ENCODE data around the gene GABRG3.

Gene GABRG3

DNA sequence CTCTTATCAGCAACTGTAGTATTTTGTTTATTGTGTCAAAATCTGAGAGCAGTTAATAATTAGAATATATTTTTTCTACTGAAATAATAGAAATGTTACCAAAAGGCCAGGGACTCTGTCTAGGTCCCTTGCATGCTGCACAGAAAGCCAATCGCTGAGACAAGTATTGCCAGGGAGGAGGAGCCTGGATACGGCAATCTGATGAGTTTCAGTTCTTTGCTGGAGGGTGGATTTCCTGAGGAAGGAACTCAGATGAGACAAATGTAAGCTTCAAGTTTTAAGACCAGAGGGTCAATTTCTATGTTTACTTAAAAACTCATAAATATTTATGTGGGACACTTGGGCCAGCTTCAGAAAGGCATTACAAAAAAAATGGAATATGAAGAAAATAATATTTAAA is 252.2 kb downstream of the GABRG3 start:
- Histone ChIP-seq H3K9me2 (replicated peaks; ENCODE audit: insufficient read depth, low read length) (no peaks in the 10 kb centered on the region), H3K27me3 (ENCODE audit: low read length) (no peaks in the 10 kb centered on the region), H3K36me3 (ENCODE audit: low read length) (no peaks in the 10 kb centered on the region), H4K20me1 (ENCODE audit: low read depth, low read length) (no peaks in the 10 kb centered on the region), H2AFZ (ENCODE audit: low read depth, low read length, severe bottlenecking) (no peak overlapping the region), H3K4me3 (ENCODE audit: insufficient read depth, low read length, poor library complexity, severe bottlenecking) (no peak overlapping the region), H3K9ac (ENCODE audit: low read length) (no peak overlapping the region), H3K79me2 (ENCODE audit: insufficient read depth, low read length) (no peaks in the 10 kb centered on the region), H3K4me2 (ENCODE audit: low read depth, low read length, poor library complexity, severe bottlenecking) (no peak overlapping the region), H3F3A (ENCODE audit: insufficient read depth) (no peaks in the 10 kb centered on the region), H3K9me3 (ENCODE audit: insufficient read depth, low read length) (no peaks in the 10 kb centered on the region), H3K27ac (ENCODE audit: low read depth, low read length) (no peak overlapping the region)
- TF ChIP-seq EZH2phosphoT487 (conservative IDR thresholded peaks at IDR 0.05; ENCODE audit: low read length) = no peak
- TF ChIP-seq, protein P1, sequence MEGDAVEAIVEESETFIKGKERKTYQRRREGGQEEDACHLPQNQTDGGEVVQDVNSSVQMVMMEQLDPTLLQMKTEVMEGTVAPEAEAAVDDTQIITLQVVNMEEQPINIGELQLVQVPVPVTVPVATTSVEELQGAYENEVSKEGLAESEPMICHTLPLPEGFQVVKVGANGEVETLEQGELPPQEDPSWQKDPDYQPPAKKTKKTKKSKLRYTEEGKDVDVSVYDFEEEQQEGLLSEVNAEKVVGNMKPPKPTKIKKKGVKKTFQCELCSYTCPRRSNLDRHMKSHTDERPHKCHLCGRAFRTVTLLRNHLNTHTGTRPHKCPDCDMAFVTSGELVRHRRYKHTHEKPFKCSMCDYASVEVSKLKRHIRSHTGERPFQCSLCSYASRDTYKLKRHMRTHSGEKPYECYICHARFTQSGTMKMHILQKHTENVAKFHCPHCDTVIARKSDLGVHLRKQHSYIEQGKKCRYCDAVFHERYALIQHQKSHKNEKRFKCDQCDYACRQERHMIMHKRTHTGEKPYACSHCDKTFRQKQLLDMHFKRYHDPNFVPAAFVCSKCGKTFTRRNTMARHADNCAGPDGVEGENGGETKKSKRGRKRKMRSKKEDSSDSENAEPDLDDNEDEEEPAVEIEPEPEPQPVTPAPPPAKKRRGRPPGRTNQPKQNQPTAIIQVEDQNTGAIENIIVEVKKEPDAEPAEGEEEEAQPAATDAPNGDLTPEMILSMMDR (IDR thresholded peaks at IDR 0.05; ENCODE audit: insufficient read depth, low read length, poor library complexity, severe bottlenecking) = no peak

DNA sequence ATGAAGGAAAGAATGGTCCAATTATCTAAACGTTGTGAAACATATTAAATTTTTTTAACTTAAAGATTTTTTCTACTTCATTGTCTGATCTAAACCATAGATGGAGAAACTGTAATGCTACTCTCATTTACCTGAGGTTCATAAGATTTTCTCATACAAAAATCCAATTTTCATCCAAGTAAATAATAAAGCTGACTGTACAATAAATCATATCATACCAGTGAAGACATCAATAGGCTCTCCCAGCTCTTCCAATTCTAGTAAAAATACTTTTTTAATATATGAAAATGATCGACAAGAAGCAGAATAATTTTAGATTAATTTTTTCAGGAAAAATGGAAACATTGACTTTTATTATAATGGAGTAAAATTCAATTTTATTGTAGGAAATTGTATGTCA is 260.8 kb downstream of the GABRG3 start:
- no peaks in the 10 kb centered on the region for H3K79me2 ChIP-seq (ENCODE audit: insufficient read depth, low read length)
- no peak overlapping the region for H3K4me3 ChIP-seq (ENCODE audit: insufficient read depth, low read length, poor library complexity, severe bottlenecking)
- TF ChIP-seq, protein P1 (IDR thresholded peaks at IDR 0.05; ENCODE audit: insufficient read depth, low read length, poor library complexity, severe bottlenecking) = no peak
- no peak for TF ChIP-seq EZH2phosphoT487 (conservative IDR thresholded peaks at IDR 0.05; ENCODE audit: low read length)
- H3K9ac ChIP-seq (ENCODE audit: low read length) = no peak overlapping the region
- no peaks in the 10 kb centered on the region for H3F3A ChIP-seq (ENCODE audit: insufficient read depth)
- no peaks in the 10 kb centered on the region for H4K20me1 ChIP-seq (ENCODE audit: low read depth, low read length)
- H3K36me3 ChIP-seq (ENCODE audit: low read length) = no peaks in the 10 kb centered on the region
- H3K27ac ChIP-seq (ENCODE audit: low read depth, low read length) = no peak overlapping the region
- H3K9me2 ChIP-seq (replicated peaks; ENCODE audit: insufficient read depth, low read length) = no peaks in the 10 kb centered on the region
- no peak overlapping the region for H2AFZ ChIP-seq (ENCODE audit: low read depth, low read length, severe bottlenecking)
- H3K9me3 ChIP-seq (ENCODE audit: insufficient read depth, low read length) = no peaks in the 10 kb centered on the region
- no peaks in the 10 kb centered on the region for H3K27me3 ChIP-seq (ENCODE audit: low read length)
- no peak overlapping the region for H3K4me2 ChIP-seq (ENCODE audit: low read depth, low read length, poor library complexity, severe bottlenecking)

DNA sequence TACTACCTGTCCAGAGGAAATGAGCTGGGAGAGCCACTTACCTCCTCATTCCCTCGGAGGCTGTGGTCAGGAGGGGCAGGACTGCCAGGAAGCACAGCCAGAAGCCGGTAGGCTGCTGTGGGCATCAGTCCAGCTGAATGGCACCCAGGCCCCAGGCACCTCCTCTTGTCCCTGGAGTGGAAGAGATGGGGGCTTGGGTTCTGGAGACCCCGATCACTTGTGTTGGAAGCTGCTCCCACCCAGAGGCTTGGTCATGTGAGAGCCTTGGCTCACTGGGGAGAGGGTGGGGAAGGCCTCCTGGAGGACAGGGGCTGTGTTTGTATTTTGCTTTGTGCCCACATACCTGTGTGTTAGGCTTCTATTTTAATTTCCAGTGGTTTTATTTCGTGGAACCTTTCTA is 261.9 kb downstream of the GABRG3 start:
- Histone ChIP-seq H3K27ac (ENCODE audit: low read depth, low read length) (no peak overlapping the region), H3K4me2 (ENCODE audit: low read depth, low read length, poor library complexity, severe bottlenecking) (no peak overlapping the region), H4K20me1 (ENCODE audit: low read depth, low read length) (no peaks in the 10 kb centered on the region), H3K9me3 (ENCODE audit: insufficient read depth, low read length) (no peaks in the 10 kb centered on the region), H3K9me2 (replicated peaks; ENCODE audit: insufficient read depth, low read length) (no peaks in the 10 kb centered on the region), H2AFZ (ENCODE audit: low read depth, low read length, severe bottlenecking) (no peak overlapping the region), H3K27me3 (ENCODE audit: low read length) (no peaks in the 10 kb centered on the region), H3K4me3 (ENCODE audit: insufficient read depth, low read length, poor library complexity, severe bottlenecking) (no peak overlapping the region), H3K9ac (ENCODE audit: low read length) (no peak overlapping the region), H3K36me3 (ENCODE audit: low read length) (no peaks in the 10 kb centered on the region), H3K79me2 (ENCODE audit: insufficient read depth, low read length) (no peaks in the 10 kb centered on the region), H3F3A (ENCODE audit: insufficient read depth) (no peaks in the 10 kb centered on the region)
- TF ChIP-seq, protein P1 (IDR thresholded peaks at IDR 0.05; ENCODE audit: insufficient read depth, low read length, poor library complexity, severe bottlenecking) = no peak
- no peak for TF ChIP-seq EZH2phosphoT487 (conservative IDR thresholded peaks at IDR 0.05; ENCODE audit: low read length)
